Activated naive CD4-positive, alpha-beta T cell treated with Interleukin-2 at 50 U/mL for 16 hours (primary cell): Measurements from ENCODE around the gene SACM1L.
"Not testable (repeated sequence)": the region's sequence is repeated elsewhere in the genome, so short reads cannot be mapped to it uniquely, and the experiment has no call there.

Experiments
- DNase-seq: peaks from one replicate; pipeline ENCODE4 v3.0.0-alpha.2; 2020

Gene SACM1L

GRCh38 chr3:45667569-45667934, 21.6 kb upstream of the SACM1L start:
- DNase-seq = no peak

- DNase-seq = no peak
Measured at GRCh38 chr3:45670436-45670835, 18.8 kb upstream of the SACM1L start.

GRCh38 chr3:45670991-45671390, 18.2 kb upstream of the SACM1L start:
- no peak for DNase-seq

GRCh38 chr3:45673273-45673672, 15.9 kb upstream of the SACM1L start:
- no peak for DNase-seq

- no peak for DNase-seq
Measured at GRCh38 chr3:45676325-45677032, 12.7 kb upstream of the SACM1L start.

- peak; percentile 56 for DNase-seq
Measured at GRCh38 chr3:45677033-45677446, 12.2 kb upstream of the SACM1L start.

GRCh38 chr3:45677841-45678240, 11.4 kb upstream of the SACM1L start:
- DNase-seq = no peak

- DNase-seq = no peak
Measured at GRCh38 chr3:45679805-45680204, 9.4 kb upstream of the SACM1L start.

- DNase-seq = no peak
Measured at GRCh38 chr3:45681221-45681620, 8.0 kb upstream of the SACM1L start.

- no peak for DNase-seq
Measured at GRCh38 chr3:45681846-45682245, 7.3 kb upstream of the SACM1L start.

GRCh38 chr3:45682311-45682710, 6.9 kb upstream of the SACM1L start:
- DNase-seq = no peak

GRCh38 chr3:45682786-45683185, 6.4 kb upstream of the SACM1L start:
- DNase-seq = no peak

GRCh38 chr3:45683417-45684326, 5.5 kb upstream of the SACM1L start:
- no peak for DNase-seq

- no peak for DNase-seq
Measured at GRCh38 chr3:45684327-45684892, 4.8 kb upstream of the SACM1L start.

GRCh38 chr3:45685722-45686121, 3.5 kb upstream of the SACM1L start:
- DNase-seq = not testable (repeated sequence)

GRCh38 chr3:45686850-45687249, 2.3 kb upstream of the SACM1L start:
- DNase-seq = no peak

- no peak for DNase-seq
Measured at GRCh38 chr3:45687828-45688193, 1.4 kb upstream of the SACM1L start.

- DNase-seq = peak; percentile 32
Measured at GRCh38 chr3:45688194-45688881, 858 bp upstream of the SACM1L start.

- no peak for DNase-seq
Measured at GRCh38 chr3:45689787-45690145, 570 bp downstream of the SACM1L start.

- DNase-seq = no peak
Measured at GRCh38 chr3:45690336-45691035, 1.3 kb downstream of the SACM1L start.

- DNase-seq = no peak
Measured at GRCh38 chr3:45691842-45692241, 2.6 kb downstream of the SACM1L start.

GRCh38 chr3:45692866-45693265, 3.7 kb downstream of the SACM1L start:
- DNase-seq = no peak
